ENCODE results near the gene PELI2.

GRCh38 chr14:56224229-56224628 is 106.0 kb downstream of the PELI2 start:
- TF ChIP-seq CTCF (IDR thresholded peaks at IDR 0.05 in 2 of 3, conservative IDR thresholded peaks at IDR 0.05 in 1 of 3; ENCODE audit: borderline replicate concordance in 1 of 3, insufficient read depth in 1 of 3, low read depth in 2 of 3, low read length in 2 of 3) (no peak), EZH2 (IDR thresholded peaks at IDR 0.05) (no peak), EZH2phosphoT487 (IDR thresholded peaks at IDR 0.05; ENCODE audit: borderline replicate concordance) (no peak), POLR2AphosphoS5 (IDR thresholded peaks at IDR 0.05; ENCODE audit: low read depth, low read length) (no peak), SP1 (IDR thresholded peaks at IDR 0.05; ENCODE audit: low read depth) (no peak), SIN3A (IDR thresholded peaks at IDR 0.05; ENCODE audit: low read depth) (no peak), MAX (IDR thresholded peaks at IDR 0.05) (no peak), EGR1 (IDR thresholded peaks at IDR 0.05; ENCODE audit: low read depth) (no peak), POLR2A (IDR thresholded peaks at IDR 0.05; ENCODE audit: borderline replicate concordance, extremely low read depth, insufficient read depth, insufficient read length) (no peak), CEBPB (IDR thresholded peaks at IDR 0.05; ENCODE audit: low read depth) (no peak), RAD21 (IDR thresholded peaks at IDR 0.05; ENCODE audit: low read depth) (no peak)
